PC-3 (cell line): Measurements from ENCODE around the gene CYP26A1.

Source experiments
- EZH2 ChIP-seq: fragments of 300-600 bp; sonication (generic); IDR thresholded peaks from one replicate; pipeline ENCODE4 v1.6.1; 2017; ENCODE audit warnings: antibody characterized with exemption, mild to moderate bottlenecking, low read length; ENCODE audit not compliant: unreplicated experiment
- EZH2phosphoT487 ChIP-seq: fragments of 300-600 bp; sonication (generic); IDR thresholded peaks from 2 replicates; pipeline ENCODE4 v1.6.1; 2018; ENCODE audit warnings: mild to moderate bottlenecking, antibody characterized with exemption, low read length, borderline replicate concordance
- TF ChIP-seq, protein P1 (sequence below): fragments of 300-600 bp; sonication (generic); conservative IDR thresholded peaks from 2 replicates; pipeline ENCODE4 v1.5.1; 2017; ENCODE audit warnings: antibody characterized with exemption, low read depth, mild to moderate bottlenecking, low read length

DNA sequence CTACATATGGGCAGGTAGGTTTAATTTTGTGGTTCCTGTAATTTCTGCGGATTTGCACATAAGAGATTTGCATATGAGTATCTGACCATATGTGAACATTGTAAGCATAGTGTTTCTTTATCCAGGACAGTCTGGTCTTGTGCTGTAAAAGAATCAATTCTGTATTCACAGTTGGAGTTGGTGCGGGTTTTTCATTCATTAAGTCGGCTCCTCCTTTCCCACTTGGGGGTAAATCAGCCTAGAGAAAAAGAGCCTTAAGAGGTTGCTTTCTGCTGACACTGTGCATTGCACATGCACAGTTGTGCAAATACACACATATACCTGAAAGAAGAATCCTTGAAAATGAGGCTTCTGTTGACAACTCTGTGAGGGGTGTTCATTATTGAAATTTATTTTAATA is 19.2 kb upstream of the CYP26A1 start:
- TF ChIP-seq, protein P1, sequence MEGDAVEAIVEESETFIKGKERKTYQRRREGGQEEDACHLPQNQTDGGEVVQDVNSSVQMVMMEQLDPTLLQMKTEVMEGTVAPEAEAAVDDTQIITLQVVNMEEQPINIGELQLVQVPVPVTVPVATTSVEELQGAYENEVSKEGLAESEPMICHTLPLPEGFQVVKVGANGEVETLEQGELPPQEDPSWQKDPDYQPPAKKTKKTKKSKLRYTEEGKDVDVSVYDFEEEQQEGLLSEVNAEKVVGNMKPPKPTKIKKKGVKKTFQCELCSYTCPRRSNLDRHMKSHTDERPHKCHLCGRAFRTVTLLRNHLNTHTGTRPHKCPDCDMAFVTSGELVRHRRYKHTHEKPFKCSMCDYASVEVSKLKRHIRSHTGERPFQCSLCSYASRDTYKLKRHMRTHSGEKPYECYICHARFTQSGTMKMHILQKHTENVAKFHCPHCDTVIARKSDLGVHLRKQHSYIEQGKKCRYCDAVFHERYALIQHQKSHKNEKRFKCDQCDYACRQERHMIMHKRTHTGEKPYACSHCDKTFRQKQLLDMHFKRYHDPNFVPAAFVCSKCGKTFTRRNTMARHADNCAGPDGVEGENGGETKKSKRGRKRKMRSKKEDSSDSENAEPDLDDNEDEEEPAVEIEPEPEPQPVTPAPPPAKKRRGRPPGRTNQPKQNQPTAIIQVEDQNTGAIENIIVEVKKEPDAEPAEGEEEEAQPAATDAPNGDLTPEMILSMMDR, result no peak
- no peak for TF ChIP-seq EZH2phosphoT487
- TF ChIP-seq EZH2, result no peak
